Measurements from ENCODE around the gene PTPRC.

The PTPRC gene, protein sequence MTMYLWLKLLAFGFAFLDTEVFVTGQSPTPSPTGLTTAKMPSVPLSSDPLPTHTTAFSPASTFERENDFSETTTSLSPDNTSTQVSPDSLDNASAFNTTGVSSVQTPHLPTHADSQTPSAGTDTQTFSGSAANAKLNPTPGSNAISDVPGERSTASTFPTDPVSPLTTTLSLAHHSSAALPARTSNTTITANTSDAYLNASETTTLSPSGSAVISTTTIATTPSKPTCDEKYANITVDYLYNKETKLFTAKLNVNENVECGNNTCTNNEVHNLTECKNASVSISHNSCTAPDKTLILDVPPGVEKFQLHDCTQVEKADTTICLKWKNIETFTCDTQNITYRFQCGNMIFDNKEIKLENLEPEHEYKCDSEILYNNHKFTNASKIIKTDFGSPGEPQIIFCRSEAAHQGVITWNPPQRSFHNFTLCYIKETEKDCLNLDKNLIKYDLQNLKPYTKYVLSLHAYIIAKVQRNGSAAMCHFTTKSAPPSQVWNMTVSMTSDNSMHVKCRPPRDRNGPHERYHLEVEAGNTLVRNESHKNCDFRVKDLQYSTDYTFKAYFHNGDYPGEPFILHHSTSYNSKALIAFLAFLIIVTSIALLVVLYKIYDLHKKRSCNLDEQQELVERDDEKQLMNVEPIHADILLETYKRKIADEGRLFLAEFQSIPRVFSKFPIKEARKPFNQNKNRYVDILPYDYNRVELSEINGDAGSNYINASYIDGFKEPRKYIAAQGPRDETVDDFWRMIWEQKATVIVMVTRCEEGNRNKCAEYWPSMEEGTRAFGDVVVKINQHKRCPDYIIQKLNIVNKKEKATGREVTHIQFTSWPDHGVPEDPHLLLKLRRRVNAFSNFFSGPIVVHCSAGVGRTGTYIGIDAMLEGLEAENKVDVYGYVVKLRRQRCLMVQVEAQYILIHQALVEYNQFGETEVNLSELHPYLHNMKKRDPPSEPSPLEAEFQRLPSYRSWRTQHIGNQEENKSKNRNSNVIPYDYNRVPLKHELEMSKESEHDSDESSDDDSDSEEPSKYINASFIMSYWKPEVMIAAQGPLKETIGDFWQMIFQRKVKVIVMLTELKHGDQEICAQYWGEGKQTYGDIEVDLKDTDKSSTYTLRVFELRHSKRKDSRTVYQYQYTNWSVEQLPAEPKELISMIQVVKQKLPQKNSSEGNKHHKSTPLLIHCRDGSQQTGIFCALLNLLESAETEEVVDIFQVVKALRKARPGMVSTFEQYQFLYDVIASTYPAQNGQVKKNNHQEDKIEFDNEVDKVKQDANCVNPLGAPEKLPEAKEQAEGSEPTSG (N-terminal part only)

GRCh38 chr1:198638894-198639635 is at the start of gene PTPRC:
TSS of gene PTPRC (plus strand) at chr1:198639040. CDS start at chr1:198639269, 229 bp downstream.
- H3K4me3 ChIP-seq (ENCODE audit: low read depth, low read length), result no peak within 1 kb of the TSS
- TF ChIP-seq, protein P1, sequence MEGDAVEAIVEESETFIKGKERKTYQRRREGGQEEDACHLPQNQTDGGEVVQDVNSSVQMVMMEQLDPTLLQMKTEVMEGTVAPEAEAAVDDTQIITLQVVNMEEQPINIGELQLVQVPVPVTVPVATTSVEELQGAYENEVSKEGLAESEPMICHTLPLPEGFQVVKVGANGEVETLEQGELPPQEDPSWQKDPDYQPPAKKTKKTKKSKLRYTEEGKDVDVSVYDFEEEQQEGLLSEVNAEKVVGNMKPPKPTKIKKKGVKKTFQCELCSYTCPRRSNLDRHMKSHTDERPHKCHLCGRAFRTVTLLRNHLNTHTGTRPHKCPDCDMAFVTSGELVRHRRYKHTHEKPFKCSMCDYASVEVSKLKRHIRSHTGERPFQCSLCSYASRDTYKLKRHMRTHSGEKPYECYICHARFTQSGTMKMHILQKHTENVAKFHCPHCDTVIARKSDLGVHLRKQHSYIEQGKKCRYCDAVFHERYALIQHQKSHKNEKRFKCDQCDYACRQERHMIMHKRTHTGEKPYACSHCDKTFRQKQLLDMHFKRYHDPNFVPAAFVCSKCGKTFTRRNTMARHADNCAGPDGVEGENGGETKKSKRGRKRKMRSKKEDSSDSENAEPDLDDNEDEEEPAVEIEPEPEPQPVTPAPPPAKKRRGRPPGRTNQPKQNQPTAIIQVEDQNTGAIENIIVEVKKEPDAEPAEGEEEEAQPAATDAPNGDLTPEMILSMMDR (conservative IDR thresholded peaks at IDR 0.05; ENCODE audit: low read depth, low read length), result no peak
- DNase-seq (ENCODE audit: low read depth), result no peak

- TF ChIP-seq, protein P1 (conservative IDR thresholded peaks at IDR 0.05; ENCODE audit: low read depth, low read length), result no peak
- no peak overlapping the region for H3K4me3 ChIP-seq (ENCODE audit: low read depth, low read length)
- no peak for DNase-seq (ENCODE audit: low read depth)
Observed at GRCh38 chr1:198590454-198590853, 48.4 kb upstream of the PTPRC start.

DNA sequence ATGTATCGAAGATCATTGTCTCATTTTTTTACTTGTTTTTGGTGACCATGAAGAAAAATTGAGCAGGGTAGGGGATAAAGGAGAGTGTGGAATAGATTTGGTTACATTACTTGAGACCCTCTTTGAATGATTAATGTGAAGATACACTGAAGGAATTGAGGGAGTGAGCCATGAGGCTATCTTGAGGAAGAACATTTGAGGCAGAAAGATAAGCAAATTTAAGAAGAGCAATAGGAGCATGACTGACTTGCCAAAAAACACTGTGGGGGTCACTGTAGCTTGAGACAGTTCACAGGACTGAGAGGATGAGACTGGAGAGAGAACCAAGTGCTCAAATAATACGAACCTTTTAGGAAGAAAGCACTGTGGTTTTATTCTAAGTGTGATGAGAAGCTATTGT is 43.1 kb upstream of the PTPRC start:
- no peak for DNase-seq (ENCODE audit: low read depth)
- no peak overlapping the region for H3K4me3 ChIP-seq (ENCODE audit: low read depth, low read length)
- TF ChIP-seq, protein P1 (conservative IDR thresholded peaks at IDR 0.05; ENCODE audit: low read depth, low read length), result no peak

DNA sequence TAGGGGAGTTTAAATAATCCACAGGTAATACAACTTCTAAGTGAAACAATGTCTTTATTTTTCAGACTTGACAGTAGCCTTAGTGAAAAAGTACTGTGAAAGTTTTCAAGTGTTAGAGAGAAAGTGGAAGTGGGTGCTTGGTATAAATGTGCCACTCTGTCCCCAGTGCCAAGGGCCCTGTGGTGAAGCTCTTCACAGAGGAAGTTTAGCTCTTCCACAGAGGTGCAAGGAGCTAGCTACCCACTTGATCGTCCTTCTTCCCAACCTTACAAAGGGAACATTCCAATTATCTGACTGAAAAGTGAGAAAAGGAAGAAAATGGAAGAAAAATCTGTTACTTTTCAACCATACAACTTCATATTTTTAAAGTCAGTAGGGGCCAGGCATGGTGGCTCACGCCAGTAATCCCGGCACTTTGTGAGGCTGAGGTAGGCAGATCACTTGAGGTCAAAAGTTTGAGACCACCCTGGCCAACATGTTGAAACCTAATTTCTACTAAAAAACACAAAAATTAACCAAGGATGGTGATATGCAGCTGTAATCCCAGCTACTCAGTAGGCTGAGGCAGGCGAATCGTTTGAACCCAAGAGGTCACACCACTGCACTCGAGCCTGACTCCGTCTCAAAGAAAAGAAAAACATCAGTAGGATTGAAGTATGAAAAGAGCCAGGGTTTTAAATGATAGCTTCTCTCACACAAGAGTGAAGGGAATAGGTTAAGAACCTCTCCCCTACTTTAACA is 41.0 kb upstream of the PTPRC start:
- TF ChIP-seq, protein P1 (conservative IDR thresholded peaks at IDR 0.05; ENCODE audit: low read depth, low read length), result no peak
- H3K4me3 ChIP-seq (ENCODE audit: low read depth, low read length), result no peak overlapping the region
- DNase-seq (ENCODE audit: low read depth), result no peak

- no peak for DNase-seq (ENCODE audit: low read depth)
- TF ChIP-seq, protein P1 (conservative IDR thresholded peaks at IDR 0.05; ENCODE audit: low read depth, low read length), result no peak
- H3K4me3 ChIP-seq (ENCODE audit: low read depth, low read length), result no peak overlapping the region
Observed at GRCh38 chr1:198598796-198599321, 40.0 kb upstream of the PTPRC start.
